IPS DF 4.7 (cell line): Measurements from ENCODE around the gene XPA.

Experiments
- DNase-seq: peaks from one replicate; pipeline ENCODE4 v3.0.0-alpha.2; 2013; ENCODE audit warnings: low spot score; ENCODE audit errors: extremely low read depth

The XPA gene

DNA sequence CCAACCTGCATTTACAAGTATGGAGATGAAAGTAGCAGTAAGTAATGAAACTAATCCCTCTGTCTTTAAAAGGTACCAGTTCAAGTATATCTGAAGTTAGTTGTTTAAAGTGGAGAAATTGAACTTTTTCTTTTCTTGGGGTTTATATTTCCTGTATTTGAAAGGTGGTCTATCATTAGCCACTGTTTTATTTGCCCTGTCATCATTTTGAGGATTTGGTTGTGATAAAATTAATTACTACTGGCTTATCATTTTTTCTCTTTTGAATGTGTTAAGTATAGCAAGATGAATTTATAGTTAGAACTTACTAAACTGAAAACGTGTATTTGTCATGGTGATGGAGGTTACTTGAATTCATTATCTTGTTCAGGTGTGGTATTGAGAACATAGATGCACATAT lies 38.4 kb downstream of the XPA start:
- no peak for DNase-seq

GRCh38 chr9:97651646-97652045 lies 45.5 kb downstream of the XPA start:
- DNase-seq, result no peak

GRCh38 chr9:97647996-97648395 lies 49.1 kb downstream of the XPA start:
- DNase-seq, result no peak

DNA sequence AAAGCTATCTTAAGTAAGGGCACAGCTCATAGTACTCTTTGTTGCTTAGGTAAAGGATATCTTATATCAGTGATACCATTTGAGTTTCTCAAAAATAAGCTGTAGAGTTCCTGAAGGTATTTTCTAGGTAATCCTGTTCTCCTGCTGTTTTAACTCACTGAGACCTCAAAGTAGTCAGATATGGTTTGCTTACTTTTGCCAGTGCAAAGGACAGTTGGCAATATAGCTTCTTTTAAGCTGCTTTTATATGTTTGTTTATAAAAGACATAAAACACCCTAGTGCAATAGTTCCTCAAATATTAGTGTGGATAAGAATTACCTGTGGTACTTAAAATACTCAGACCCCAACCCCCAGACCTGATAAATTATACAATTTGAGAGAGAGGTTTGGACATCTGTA lies 51.4 kb downstream of the XPA start:
- DNase-seq, result no peak

- DNase-seq, result no peak
These were observed 56.8 kb downstream of the XPA start for GRCh38 chr9:97640325-97640724.

DNA sequence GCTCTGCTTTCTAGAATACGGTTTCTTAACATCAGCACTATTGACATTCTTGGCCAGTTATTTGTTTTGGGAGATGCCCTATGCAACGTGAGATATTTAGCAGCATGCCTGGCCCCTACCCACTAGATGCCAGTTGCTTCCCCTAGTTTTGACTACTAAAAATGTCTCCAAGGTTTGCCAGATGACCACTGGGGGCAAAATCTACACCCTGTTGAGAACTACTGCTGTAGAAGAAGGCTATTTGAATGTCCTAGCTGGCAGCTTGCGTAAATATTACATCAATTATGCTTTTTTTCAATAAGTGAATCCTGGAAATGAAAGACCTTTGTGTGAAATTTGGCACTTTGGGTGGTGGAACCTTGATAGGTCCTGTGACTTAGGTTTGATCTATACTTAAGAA lies 58.5 kb downstream of the XPA start:
- no peak for DNase-seq

GRCh38 chr9:97636903-97637302 lies 60.2 kb downstream of the XPA start:
- no peak for DNase-seq

GRCh38 chr9:97635026-97635425 lies 62.1 kb downstream of the XPA start:
- DNase-seq, result no peak

DNA sequence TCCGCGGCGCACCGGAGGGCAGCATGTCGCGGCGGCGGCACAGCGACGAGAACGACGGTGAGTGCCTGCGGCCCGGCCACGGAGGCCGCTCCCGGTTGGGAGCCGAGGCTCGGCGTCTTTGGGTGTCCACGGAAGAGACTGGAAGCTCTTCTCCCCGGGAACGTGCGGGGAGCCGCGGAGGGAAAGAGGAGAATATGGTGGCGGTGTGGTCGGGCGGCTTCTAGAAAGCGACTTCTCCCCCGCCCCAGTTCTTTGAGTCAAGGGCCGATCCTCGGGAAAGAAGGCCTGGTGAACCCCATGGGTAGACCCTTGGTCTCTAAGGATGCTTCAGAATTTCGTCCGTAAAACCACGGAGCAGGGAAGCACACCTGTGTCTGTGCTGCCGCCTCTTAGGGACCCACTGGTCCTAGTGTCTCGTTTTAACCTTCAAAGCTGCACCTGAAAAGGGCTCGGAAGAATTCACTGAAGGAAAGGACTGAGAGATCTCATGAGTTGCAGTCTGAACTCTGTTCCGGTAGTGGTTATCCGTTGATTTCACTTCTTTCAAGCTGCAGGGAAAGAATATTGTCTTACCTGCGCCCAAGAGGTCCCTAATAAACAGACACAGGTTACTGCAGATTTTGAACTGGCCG lies 63.2 kb downstream of the XPA start:
- DNase-seq, result no peak

- peak; percentile 74 for DNase-seq
These were observed 63.9 kb downstream of the XPA start, which contains the start of the genes NCBP1 and TSTD2 for GRCh38 chr9:97632985-97633858. Gene NCBP1 (plus strand): TSS chr9:97633821. CDS start chr9:97633882, 61 bp downstream. Gene TSTD2 (minus strand): TSS chr9:97633368. CDS start chr9:97627562, 5,806 bp downstream.

DNA sequence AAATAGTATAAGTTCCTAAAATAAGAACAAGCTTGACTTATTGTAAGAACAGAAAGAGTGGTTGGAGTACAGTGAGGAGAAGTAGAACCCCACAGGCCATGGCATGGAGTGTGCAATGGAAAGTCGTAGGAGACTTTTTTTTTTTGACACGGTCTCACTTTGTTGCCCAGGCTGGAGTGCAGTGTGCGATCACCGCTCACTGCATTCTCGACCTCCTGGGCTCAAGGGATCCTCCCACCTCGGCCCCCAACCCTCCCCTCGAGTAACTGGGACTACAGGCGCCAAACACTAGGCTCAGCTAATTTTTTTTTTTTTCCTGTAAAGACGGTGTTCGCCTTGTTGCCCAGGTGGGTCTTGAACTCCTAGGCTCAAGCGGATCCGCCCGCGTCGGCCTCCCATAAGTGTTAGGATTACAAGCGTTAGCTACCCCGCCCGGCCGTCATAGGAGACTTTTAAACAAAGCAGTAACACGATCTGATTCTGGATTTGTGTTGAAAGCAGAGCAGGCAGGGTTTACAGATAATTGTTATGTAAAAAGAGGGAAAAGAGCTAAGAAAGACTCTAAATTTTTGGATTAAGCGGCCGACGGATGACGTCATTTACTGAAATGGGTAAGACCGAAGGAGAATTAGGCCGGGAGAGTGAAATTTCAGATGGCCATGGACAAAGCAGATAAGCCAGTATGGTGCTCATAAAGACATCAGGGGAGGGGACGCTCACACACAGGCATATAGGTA lies 64.7 kb downstream of the XPA start:
- no peak for DNase-seq

GRCh38 chr9:97630591-97630990 lies 66.5 kb downstream of the XPA start:
- DNase-seq, result no peak

- DNase-seq, result no peak
These were observed 68.0 kb downstream of the XPA start for GRCh38 chr9:97629156-97629555.

GRCh38 chr9:97628668-97629067 lies 68.5 kb downstream of the XPA start:
- no peak for DNase-seq

- no peak for DNase-seq
These were observed 69.5 kb downstream of the XPA start for GRCh38 chr9:97627624-97628023.

- no peak for DNase-seq
These were observed 71.5 kb downstream of the XPA start for GRCh38 chr9:97625620-97626019.
